ENCODE results near the gene ATP8A2.

Gene ATP8A2

GRCh38 chr13:25447396-25447795, 75.6 kb downstream of the ATP8A2 start:
- H3K4me3 ChIP-seq (ENCODE audit: control insufficient read depth, low read depth, low read length), result no peak overlapping the region
- TF ChIP-seq CTCF (conservative IDR thresholded peaks at IDR 0.05; ENCODE audit: control insufficient read depth, insufficient read depth, low read depth, low read length), result no peak
- no peak for DNase-seq (ENCODE audit: low read depth)

- no peak for TF ChIP-seq CTCF (conservative IDR thresholded peaks at IDR 0.05; ENCODE audit: control insufficient read depth, insufficient read depth, low read depth, low read length)
- H3K4me3 ChIP-seq (ENCODE audit: control insufficient read depth, low read depth, low read length), result no peak overlapping the region
- no peak for DNase-seq (ENCODE audit: low read depth)
Observed at GRCh38 chr13:25453850-25454365, 82.1 kb downstream of the ATP8A2 start.

GRCh38 chr13:25455146-25455545, 83.4 kb downstream of the ATP8A2 start:
- no peak overlapping the region for H3K4me3 ChIP-seq (ENCODE audit: control insufficient read depth, low read depth, low read length)
- no peak for TF ChIP-seq CTCF (conservative IDR thresholded peaks at IDR 0.05; ENCODE audit: control insufficient read depth, insufficient read depth, low read depth, low read length)
- DNase-seq (ENCODE audit: low read depth), result no peak

GRCh38 chr13:25457566-25457965, 85.8 kb downstream of the ATP8A2 start:
- TF ChIP-seq CTCF (conservative IDR thresholded peaks at IDR 0.05; ENCODE audit: control insufficient read depth, insufficient read depth, low read depth, low read length), result no peak
- H3K4me3 ChIP-seq (ENCODE audit: control insufficient read depth, low read depth, low read length), result no peak overlapping the region
- DNase-seq (ENCODE audit: low read depth), result no peak

GRCh38 chr13:25462301-25463125, 90.7 kb downstream of the ATP8A2 start:
- TF ChIP-seq CTCF (conservative IDR thresholded peaks at IDR 0.05; ENCODE audit: control insufficient read depth, insufficient read depth, low read depth, low read length), result no peak
- H3K4me3 ChIP-seq (ENCODE audit: control insufficient read depth, low read depth, low read length), result no peak overlapping the region
- DNase-seq (ENCODE audit: low read depth), result no peak

GRCh38 chr13:25463496-25463895, 91.7 kb downstream of the ATP8A2 start:
- no peak for DNase-seq (ENCODE audit: low read depth)
- H3K4me3 ChIP-seq (ENCODE audit: control insufficient read depth, low read depth, low read length), result no peak overlapping the region
- no peak for TF ChIP-seq CTCF (conservative IDR thresholded peaks at IDR 0.05; ENCODE audit: control insufficient read depth, insufficient read depth, low read depth, low read length)
